ENCODE measurements around the gene PLA2G2F. TPM values are rescaled to one million over a fixed set of nuclear protein-coding genes. Genes with fewer than 3 reads are reported as not detected.

Gene PLA2G2F
- total and polyA plus RNA-seq, 10 of the 15 experiments (the other 5 are each of a cell fraction or from before 2014, with no cell fraction given): 0.03 TPM; not detected in 9

- ChIA-PET POLR2A (no interaction called here), SMC1A (ENCODE audit: uncharacterized antibody, unreplicated experiment) (interaction anchor here (0.9 to 1.5 kb wide), 2 partner anchors 8 to 17 kb away, joined by 3 to 6 read pairs; no protein-coding TSS in a partner anchor), CTCF (interaction anchor here (1.0 to 2.2 kb wide), 3 partner anchors 8 to 41 kb away, joined by 3 to 10 read pairs (median 5); no protein-coding TSS in a partner anchor), RAD21 (ENCODE audit: unreplicated experiment) (interaction anchor here (0.7 kb wide), 1 partner anchor 8 kb away, joined by 4 read pairs; no protein-coding TSS in a partner anchor)
- no peaks in the 10 kb centered on the region for H4K20me1 ChIP-seq (ENCODE audit: control insufficient read depth, insufficient read depth)
- no peak overlapping the region for H3K9ac ChIP-seq (ENCODE audit: control insufficient read depth, insufficient read depth, low read length)
- TF ChIP-seq RUNX3 (IDR thresholded peaks at IDR 0.05; ENCODE audit: low read length): no peak
- TF ChIP-seq DPF2 (IDR thresholded peaks at IDR 0.05): no peak
- no peak for TF ChIP-seq ZNF592 (IDR thresholded peaks at IDR 0.05)
- TF ChIP-seq IKZF2 (IDR thresholded peaks at IDR 0.05): no peak
- no peak for TF ChIP-seq ZNF384 (IDR thresholded peaks at IDR 0.05; ENCODE audit: borderline replicate concordance, low read depth, low read length)
- TF ChIP-seq EGR1 (IDR thresholded peaks at IDR 0.05; ENCODE audit: borderline replicate concordance in 1 of 2, low read depth in 2 of 2, low read length in 2 of 2): no peak
- no peak for TF ChIP-seq SP1 (IDR thresholded peaks at IDR 0.05; ENCODE audit: low read depth, low read length)
- no peak overlapping the region for H3K4me2 ChIP-seq (ENCODE audit: control insufficient read depth, insufficient read depth)
- no peak overlapping the region for H2AFZ ChIP-seq (ENCODE audit: control insufficient read depth, low read depth, low read length)
- no peaks in the 10 kb centered on the region for H3K36me3 ChIP-seq (ENCODE audit: control insufficient read depth in 2 of 2, insufficient read depth in 2 of 2, low read length in 1 of 2)
- intact Hi-C loops (cut with micrococcal nuclease; ENCODE audit: unreplicated experiment): no loop called here
- in situ Hi-C loops (cut with MboI): no loop called here
- 47% methylated on average over 8 of the region's 8 CpGs for WGBS (ENCODE audit: insufficient coverage, insufficient replicate concordance, low lambda C conversion rate, missing lambda C conversion rate)
- no peaks in the 10 kb centered on the region for H3K9me3 ChIP-seq (replicated peaks; ENCODE audit: control insufficient read depth, insufficient read depth, low read length)
- no peak overlapping the region for H3K4me3 ChIP-seq
- H3K27ac ChIP-seq (ENCODE audit: control insufficient read depth, insufficient read depth): no peak overlapping the region
- no peaks in the 10 kb centered on the region for H3K4me1 ChIP-seq (ENCODE audit: control insufficient read depth, insufficient read depth, low read length)
- no peaks in the 10 kb centered on the region for H3K27me3 ChIP-seq (replicated peaks in 1 of 2; ENCODE audit: control insufficient read depth in 2 of 2, insufficient read depth in 2 of 2, low read length in 1 of 2)
- ATAC-seq (no peak), DNase-seq (ENCODE audit: low read depth, low spot score) (no peak), FAIRE-seq (no peak)
- BruUV-seq (replicated peaks): no TSS peak
- no peaks in the 10 kb centered on the region for H3K79me2 ChIP-seq (ENCODE audit: control insufficient read depth, insufficient read depth, low read length)
These were observed 4.2 kb downstream of the PLA2G2F start for GRCh38 chr1:20143318-20143717.

All from GM12878 (cell line).